GM12878 (cell line): ENCODE measurements around the gene CFAP99. TPM values are rescaled to one million over a fixed set of nuclear protein-coding genes. Genes with fewer than 3 reads are reported as not detected.

ENCODE experiments used
- ATAC-seq: fragments of 200-7000 bp; cut with Tn5 transposase; 3 replicates; pipeline ENCODE4 v1.9.1; 2020; ENCODE audit warnings: mild to moderate bottlenecking, moderate library complexity
- BruUV-seq: library from RNA; stranded (reverse); fragments of 400-500 nt; replicated peaks from 2 replicates; lab custom pipeline; 2021; lab: Mats Ljungman, UMichigan
- CTCF ChIA-PET: fragments of 300-600 bp; sonication (Branson Sonifier 250); formaldehyde crosslinking; extraction: SDS; loops from one replicate; lab custom pipeline; 2021; ENCODE audit warnings: inconsistent platforms; lab: Yijun Ruan, JAX
- POLR2A ChIA-PET: fragments of 350-600 bp; formaldehyde crosslinking; extraction: SDS; loops from one replicate; lab custom pipeline; 2021; ENCODE audit warnings: inconsistent platforms; lab: Charles Lee
- RAD21 ChIA-PET: fragments of 300-600 bp; sonication (Branson Sonifier 250); formaldehyde crosslinking; loops from one replicate; lab custom pipeline; 2023; ENCODE audit warnings: antibody characterized with exemption; ENCODE audit not compliant: unreplicated experiment; lab: Charles Lee
- SMC1A ChIA-PET: fragments of 300-600 bp; sonication (Branson Sonifier 250); formaldehyde crosslinking; loops from one replicate; lab custom pipeline; 2023; ENCODE audit not compliant: unreplicated experiment, uncharacterized antibody; lab: Charles Lee
- DNase-seq: peaks from one replicate; pipeline ENCODE4 v3.0.0-alpha.2; 2011; ENCODE audit warnings: low read depth, low spot score
- FAIRE-seq: peaks from 3 replicates; lab custom pipeline; 2011; peaks lifted over from hg19 to GRCh38; lab: Jason Lieb, UNC
- H2AFZ ChIP-seq: 2 replicates; pipeline ENCODE4 v1.6.0; 2011; ENCODE audit warnings: low read depth, low read length, control low read depth; ENCODE audit not compliant: control insufficient read depth
- H3K27ac ChIP-seq: 2 replicates; pipeline ENCODE4 v1.5.1; 2011; ENCODE audit warnings: control low read depth; ENCODE audit not compliant: control insufficient read depth, insufficient read depth
- H3K27me3 ChIP-seq, 2 experiments: replicated peaks in 1 of 2; 2 replicates each; pipeline versions ENCODE4 v1.6.0 to v1.6.1; 2011; ENCODE audit warnings: low read length in 1 of 2; ENCODE audit not compliant: control insufficient read depth in 2 of 2, insufficient read depth in 2 of 2
- H3K36me3 ChIP-seq, 2 experiments: 2 replicates each; pipeline ENCODE4 v1.5.1; 2011; ENCODE audit warnings: low read length in 1 of 2; ENCODE audit not compliant: control insufficient read depth in 2 of 2, insufficient read depth in 2 of 2
- H3K4me1 ChIP-seq: 2 replicates; pipeline ENCODE4 v1.6.1; 2011; ENCODE audit warnings: mild to moderate bottlenecking, low read length, moderate library complexity, mixed read lengths; ENCODE audit not compliant: control insufficient read depth, insufficient read depth
- H3K4me2 ChIP-seq: 2 replicates; pipeline ENCODE4 v1.6.0; 2011; ENCODE audit warnings: control low read depth; ENCODE audit not compliant: control insufficient read depth, insufficient read depth
- H3K4me3 ChIP-seq: fragments of 200-600 bp; sonication (generic); 2 replicates; pipeline ENCODE4 v1.5.1; 2016
- H3K79me2 ChIP-seq: 2 replicates; pipeline ENCODE4 v1.6.0; 2011; ENCODE audit warnings: low read length; ENCODE audit not compliant: control insufficient read depth, insufficient read depth
- H3K9ac ChIP-seq: 2 replicates; pipeline ENCODE4 v1.8.0; 2011; ENCODE audit warnings: low read length, control low read depth, mixed read lengths; ENCODE audit not compliant: control insufficient read depth, insufficient read depth
- H3K9me3 ChIP-seq: replicated peaks from 3 replicates; pipeline ENCODE4 v1.5.1; 2011; ENCODE audit warnings: mild to moderate bottlenecking, low read length; ENCODE audit not compliant: control insufficient read depth, insufficient read depth
- H4K20me1 ChIP-seq: 2 replicates; pipeline ENCODE4 v1.6.0; 2011; ENCODE audit not compliant: control insufficient read depth, insufficient read depth
- BACH1 ChIP-seq: fragments of 450-650 bp; IDR thresholded peaks from 2 replicates; pipeline ENCODE4 v1.6.1; 2017; ENCODE audit warnings: mild to moderate bottlenecking, borderline replicate concordance
- BMI1 ChIP-seq: fragments of 450-650 bp; IDR thresholded peaks from 2 replicates; pipeline ENCODE4 v1.6.1; 2016; ENCODE audit warnings: mild to moderate bottlenecking, moderate library complexity, borderline replicate concordance
- CTCF ChIP-seq, 3 experiments: IDR thresholded peaks in 2 of 3; conservative IDR thresholded peaks in 1 of 3; 2 replicates each; pipeline ENCODE4 v1.5.1; 2011; ENCODE audit warnings: low read depth in 3 of 3, low read length in 3 of 3, mild to moderate bottlenecking in 3 of 3, control low read depth in 2 of 3, moderate library complexity in 2 of 3, inconsistent platforms in 1 of 3, mixed read lengths in 1 of 3; ENCODE audit not compliant: control insufficient read depth in 2 of 3, insufficient read depth in 1 of 3; ENCODE audit errors: extremely low read depth in 1 of 3
- HDAC2 ChIP-seq: fragments of 200-600 bp; sonication (generic); IDR thresholded peaks from 2 replicates; pipeline ENCODE4 v1.6.1; 2017
- NR2F1 ChIP-seq: fragments of 450-650 bp; conservative IDR thresholded peaks from 2 replicates; pipeline ENCODE4 v1.6.1; 2017; ENCODE audit warnings: mild to moderate bottlenecking
- PKNOX1 ChIP-seq: fragments of 450-650 bp; IDR thresholded peaks from 2 replicates; pipeline ENCODE4 v1.6.1; 2016; ENCODE audit warnings: mild to moderate bottlenecking
- POLR2AphosphoS2 ChIP-seq: IDR thresholded peaks from 2 replicates; pipeline ENCODE4 v1.6.1; 2011; ENCODE audit warnings: low read depth, mild to moderate bottlenecking, low read length, improper control_type of control experiment, moderate library complexity
- REST ChIP-seq: IDR thresholded peaks from 2 replicates; pipeline ENCODE4 v1.6.1; 2012; ENCODE audit warnings: mild to moderate bottlenecking, low read depth, low read length
- SREBF1 ChIP-seq: IDR thresholded peaks from 2 replicates; pipeline ENCODE4 v1.6.1; 2012; ENCODE audit warnings: mild to moderate bottlenecking, low read length
- STAT1 ChIP-seq: fragments of 450-650 bp; conservative IDR thresholded peaks from 2 replicates; pipeline ENCODE4 v1.6.1; 2014; ENCODE audit warnings: antibody characterized with exemption, mild to moderate bottlenecking
- TCF3 ChIP-seq: IDR thresholded peaks from 2 replicates; pipeline ENCODE4 v1.6.1; 2012; ENCODE audit warnings: low read depth, mild to moderate bottlenecking, low read length, borderline replicate concordance; ENCODE audit not compliant: insufficient read depth
- TCF7 ChIP-seq: IDR thresholded peaks from 2 replicates; pipeline ENCODE4 v1.6.1; 2014; ENCODE audit warnings: antibody characterized with exemption, borderline replicate concordance
- USF2 ChIP-seq: IDR thresholded peaks from 2 replicates; pipeline ENCODE4 v1.6.1; 2011; ENCODE audit warnings: low read depth, low read length, improper control_type of control experiment, borderline replicate concordance
- WRNIP1 ChIP-seq: IDR thresholded peaks from 2 replicates; pipeline ENCODE4 v1.6.1; 2011; ENCODE audit warnings: low read depth, low read length, improper control_type of control experiment, borderline replicate concordance
- ZNF274 ChIP-seq: IDR thresholded peaks from one replicate; pipeline ENCODE4 v1.8.0; 2011; ENCODE audit not compliant: insufficient read length, insufficient read depth
- ZNF384 ChIP-seq: IDR thresholded peaks from 2 replicates; pipeline ENCODE4 v1.6.1; 2012; ENCODE audit warnings: low read depth, mild to moderate bottlenecking, low read length, improper control_type of control experiment, borderline replicate concordance
- WGBS: methylation state at CpG from one replicate; pipeline ENCODE4 v1.1.6; 2016; ENCODE audit warnings: low lambda C conversion rate; ENCODE audit not compliant: insufficient replicate concordance, insufficient coverage; ENCODE audit errors: missing lambda C conversion rate; 5-methylcytosine and 5-hydroxymethylcytosine counted together
- in situ Hi-C: fragments of 300-500 bp; cut with MboI; formaldehyde crosslinking; loops from 9 replicates; pipeline ENCODE4 v1.14.3; 2018; ENCODE audit warnings: mixed read lengths
- intact Hi-C: fragments of 100-400 bp; cut with micrococcal nuclease; formaldehyde crosslinking; loops from one replicate; pipeline ENCODE4 v1.14.2; 2022; ENCODE audit not compliant: unreplicated experiment
- polyA plus RNA-seq, 11 experiments: library from polyadenylated mRNA; depleted of rRNA in 4 of 11; unstranded in 6 of 11; stranded (reverse) in 5 of 11; fragments of >200 nt; fragmentation: Nextera tagmentation in 4 of 11; fragmentation: Illumina TruSeq in 1 of 11; extraction: Ambion mirVana in 4 of 11; extraction: Trizol in 1 of 11; gene quantifications; 1 replicate in 1 of 11; 2 replicates in 10 of 11; pipeline versions ENCODE4 v1.2.1 to v1.2.3, GENCODE V29; 2011 to 2016; ENCODE audit warnings: inconsistent platforms in 2 of 11, missing spikeins in 2 of 11, low read depth in 1 of 11
- total RNA-seq, 4 experiments: library from RNA; depleted of rRNA in 3 of 4; stranded (reverse); fragments of >200 nt in 3 of 4; fragmentation: Illumina TruSeq in 1 of 4; extraction: Trizol in 1 of 4; gene quantifications; 2 replicates each; pipeline versions ENCODE4 v1.2.1 to v1.2.3, GENCODE V29; 2013 to 2021

The CFAP99 gene
- total and polyA plus RNA-seq, 10 of the 15 experiments (the other 5 are each of a cell fraction or from before 2014, with no cell fraction given) = not detected

GRCh38 chr4:2395584-2395983, 23.2 kb upstream of the CFAP99 start (continued):
- TF ChIP-seq HDAC2 = no peak
- no peak for TF ChIP-seq PKNOX1
- TF ChIP-seq STAT1 = no peak
- no peak for TF ChIP-seq TCF7
- TF ChIP-seq NR2F1 = no peak
- TF ChIP-seq ZNF274 = no peak
- no peak for TF ChIP-seq BMI1
- TF ChIP-seq POLR2AphosphoS2 = no peak

- H3K36me3 ChIP-seq = no peaks in the 10 kb centered on the region
- RAD21 ChIA-PET = no interaction called here
- BruUV-seq = no TSS peak
- CTCF ChIA-PET = no interaction called here
- SMC1A ChIA-PET = no interaction called here
- no peak overlapping the region for H3K9ac ChIP-seq
- H2AFZ ChIP-seq = no peak overlapping the region
- H3K27me3 ChIP-seq = no peaks in the 10 kb centered on the region; a peak in 1 of 4 replicates
- DNase-seq (no peak), FAIRE-seq (no peak), ATAC-seq (no peak)
- intact Hi-C loops = no loop called here
- no peak overlapping the region for H3K4me3 ChIP-seq
- no peak overlapping the region for H3K27ac ChIP-seq
- no peak overlapping the region for H3K4me2 ChIP-seq
- no peaks in the 10 kb centered on the region for H3K9me3 ChIP-seq
- in situ Hi-C loops = no loop called here
- no peaks in the 10 kb centered on the region for H4K20me1 ChIP-seq
- POLR2A ChIA-PET = interaction anchor here (0.6 kb wide), 1 partner anchor 39 kb away, joined by 3 read pairs; no protein-coding TSS in a partner anchor
- H3K79me2 ChIP-seq = no peaks in the 10 kb centered on the region
- 53% methylated on average over 21 of the region's 21 CpGs for WGBS
- H3K4me1 ChIP-seq = peaks cover 7% of the 10 kb centered on the region
- TF ChIP-seq REST = no peak
- TF ChIP-seq CTCF (IDR thresholded peaks at IDR 0.05 in 2 of 3, conservative IDR thresholded peaks at IDR 0.05 in 1 of 3; ENCODE audit: control insufficient read depth in 2 of 3, extremely low read depth in 1 of 3, insufficient read depth in 1 of 3, low read depth in 3 of 3, low read length in 3 of 3) = 0 out of 6 replicates have a peak, but pooled peaks of 1 of the 3 experiments have one; percentile 5
- TF ChIP-seq USF2 = no peak
- TF ChIP-seq TCF3 = no peak
- TF ChIP-seq NR2F1 = 0 out of 2 replicates have a peak, but pooled peaks have one; percentile 17
- no peak for TF ChIP-seq BACH1
- no peak for TF ChIP-seq SREBF1
- TF ChIP-seq WRNIP1 = no peak
- TF ChIP-seq ZNF384 = no peak
These were observed 21.9 kb upstream of the CFAP99 start for GRCh38 chr4:2396781-2397368.
